GM12891 (cell line): Measurements from ENCODE around the gene ROBO2.

Experiments used
- POLR2A ChIP-seq: IDR thresholded peaks from 2 replicates; pipeline ENCODE4 v1.6.1; 2011; ENCODE audit warnings: low read depth, low read length, control low read depth
- POLR2AphosphoS5 ChIP-seq: IDR thresholded peaks from 2 replicates; pipeline ENCODE4 v1.6.1; 2011; ENCODE audit warnings: low read depth, low read length, control low read depth
- POU2F2 ChIP-seq: IDR thresholded peaks from 2 replicates; pipeline ENCODE4 v1.6.1; 2011; ENCODE audit warnings: low read depth, mild to moderate bottlenecking, control low read depth, low read length, moderate library complexity
- SPI1 ChIP-seq: IDR thresholded peaks from 2 replicates; pipeline ENCODE4 v1.6.1; 2011; ENCODE audit warnings: low read depth, low read length, control low read depth
- TAF1 ChIP-seq: IDR thresholded peaks from 2 replicates; pipeline ENCODE4 v1.6.1; 2011; ENCODE audit warnings: low read depth, low read length, control low read depth

- no peak for TF ChIP-seq POLR2AphosphoS5
- no peak for TF ChIP-seq SPI1
- TF ChIP-seq TAF1, result no peak
- no peak for TF ChIP-seq POLR2A
- TF ChIP-seq POU2F2, result no peak
Measured at GRCh38 chr3:77446761-77447160, 406.9 kb downstream of the ROBO2 start.
